ENCODE data around the gene IPO7.

Gene IPO7

GRCh38 chr11:9470765-9471164 is 86.3 kb downstream of the IPO7 start:
- Histone ChIP-seq H3K27me3 (ENCODE audit: insufficient read depth, poor library complexity, severe bottlenecking) (no peaks in the 10 kb centered on the region), H3K4me3 (ENCODE audit: severe bottlenecking) (no peak overlapping the region), H3K27ac (ENCODE audit: poor library complexity, severe bottlenecking) (no peak overlapping the region), H3K4me1 (ENCODE audit: insufficient read depth, poor library complexity, severe bottlenecking) (no peaks in the 10 kb centered on the region), H3K36me3 (ENCODE audit: low read depth) (peaks cover 36% of the 10 kb centered on the region), H3K9me3 (ENCODE audit: severe bottlenecking) (no peaks in the 10 kb centered on the region)
- DNase-seq (ENCODE audit: low spot score): no peak
- no peak for ATAC-seq (ENCODE audit: low read depth)
- TF ChIP-seq CTCF (IDR thresholded peaks at IDR 0.05; ENCODE audit: poor library complexity, severe bottlenecking): no peak

- Histone ChIP-seq H3K9me3 (ENCODE audit: severe bottlenecking) (no peaks in the 10 kb centered on the region), H3K4me1 (ENCODE audit: insufficient read depth, poor library complexity, severe bottlenecking) (no peaks in the 10 kb centered on the region), H3K27me3 (ENCODE audit: insufficient read depth, poor library complexity, severe bottlenecking) (no peaks in the 10 kb centered on the region), H3K4me3 (ENCODE audit: severe bottlenecking) (no peak overlapping the region), H3K36me3 (ENCODE audit: low read depth) (peaks cover 57% of the 10 kb centered on the region), H3K27ac (ENCODE audit: poor library complexity, severe bottlenecking) (no peak overlapping the region)
- ATAC-seq (ENCODE audit: low read depth) (no peak), DNase-seq (ENCODE audit: low spot score) (no peak)
- TF ChIP-seq CTCF (IDR thresholded peaks at IDR 0.05; ENCODE audit: poor library complexity, severe bottlenecking): no peak
Measured at GRCh38 chr11:9473408-9473807, 89.0 kb downstream of the IPO7 start.

- no peak for TF ChIP-seq CTCF (IDR thresholded peaks at IDR 0.05; ENCODE audit: poor library complexity, severe bottlenecking)
- Histone ChIP-seq H3K36me3 (ENCODE audit: low read depth) (peaks cover 55% of the 10 kb centered on the region), H3K4me3 (ENCODE audit: severe bottlenecking) (no peak overlapping the region), H3K27me3 (ENCODE audit: insufficient read depth, poor library complexity, severe bottlenecking) (no peaks in the 10 kb centered on the region), H3K27ac (ENCODE audit: poor library complexity, severe bottlenecking) (no peak overlapping the region), H3K4me1 (ENCODE audit: insufficient read depth, poor library complexity, severe bottlenecking) (no peaks in the 10 kb centered on the region), H3K9me3 (ENCODE audit: severe bottlenecking) (no peaks in the 10 kb centered on the region)
- ATAC-seq (ENCODE audit: low read depth): no peak
- DNase-seq (ENCODE audit: low spot score): no peak
Measured at GRCh38 chr11:9479899-9480298, 95.4 kb downstream of the IPO7 start.

GRCh38 chr11:9489080-9489765 is 104.8 kb downstream of the IPO7 start:
- Histone ChIP-seq H3K4me1 (ENCODE audit: insufficient read depth, poor library complexity, severe bottlenecking) (peaks cover 9% of the 10 kb centered on the region), H3K36me3 (ENCODE audit: low read depth) (peaks cover 35% of the 10 kb centered on the region), H3K27me3 (ENCODE audit: insufficient read depth, poor library complexity, severe bottlenecking) (no peaks in the 10 kb centered on the region), H3K9me3 (ENCODE audit: severe bottlenecking) (no peaks in the 10 kb centered on the region), H3K4me3 (ENCODE audit: severe bottlenecking) (no peak overlapping the region), H3K27ac (ENCODE audit: poor library complexity, severe bottlenecking) (peak overlapping the region; percentile 64)
- peak; percentile 90 for ATAC-seq (ENCODE audit: low read depth)
- no peak for TF ChIP-seq CTCF (IDR thresholded peaks at IDR 0.05; ENCODE audit: poor library complexity, severe bottlenecking)
- DNase-seq (ENCODE audit: low spot score): no peak

GRCh38 chr11:9490376-9490775 is 105.9 kb downstream of the IPO7 start:
- Histone ChIP-seq H3K4me3 (ENCODE audit: severe bottlenecking) (no peak overlapping the region), H3K27me3 (ENCODE audit: insufficient read depth, poor library complexity, severe bottlenecking) (no peaks in the 10 kb centered on the region), H3K4me1 (ENCODE audit: insufficient read depth, poor library complexity, severe bottlenecking) (peaks cover 9% of the 10 kb centered on the region), H3K9me3 (ENCODE audit: severe bottlenecking) (no peaks in the 10 kb centered on the region), H3K36me3 (ENCODE audit: low read depth) (peaks cover 45% of the 10 kb centered on the region), H3K27ac (ENCODE audit: poor library complexity, severe bottlenecking) (peak overlapping the region; percentile 64)
- TF ChIP-seq CTCF (IDR thresholded peaks at IDR 0.05; ENCODE audit: poor library complexity, severe bottlenecking): no peak
- DNase-seq (ENCODE audit: low spot score): no peak
- no peak for ATAC-seq (ENCODE audit: low read depth)

All from RWPE2 (cell line).